ENCODE measurements around the gene PHTF1.
"Not testable (repeated sequence)": the region's sequence is repeated elsewhere in the genome, so short reads cannot be mapped to it uniquely, and the experiment has no call there.

PHTF1 gene

DNA sequence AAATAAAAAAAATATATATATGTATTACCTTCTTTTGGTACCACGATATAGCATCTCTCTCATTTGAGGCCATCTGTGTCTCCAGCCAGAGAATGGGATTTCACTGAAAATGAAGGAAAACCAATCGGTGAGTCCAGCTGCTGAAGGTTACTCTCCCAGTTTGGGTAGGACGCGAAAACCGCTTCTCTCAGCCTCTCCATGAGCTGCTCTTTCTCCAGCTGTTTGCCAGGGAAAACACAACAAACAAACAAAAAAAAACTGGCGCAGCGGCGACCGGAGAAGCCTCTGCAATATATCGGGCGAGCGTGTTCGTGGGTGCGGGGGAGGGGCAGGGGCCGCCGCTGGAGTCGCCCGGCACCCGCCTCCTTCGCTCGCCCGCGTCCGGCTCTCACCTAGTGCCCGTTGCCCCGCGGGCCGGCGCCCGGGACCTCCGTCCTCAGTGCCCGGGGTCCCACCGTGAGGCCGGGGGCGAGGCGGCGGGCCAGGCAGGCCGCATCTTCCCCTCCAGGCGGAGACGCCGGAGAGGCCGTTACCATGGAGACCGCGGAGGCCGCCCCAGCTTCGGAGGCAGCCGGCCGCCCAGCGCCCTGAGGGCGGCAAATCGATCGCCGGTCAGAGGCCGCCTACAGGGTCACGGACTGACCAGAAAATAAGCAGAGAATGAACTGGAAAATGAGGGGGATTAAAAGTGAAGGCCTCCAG, 504 bp downstream of the PHTF1 start:
- H3K9me2 ChIP-seq (ENCODE audit: low read depth, low read length), result no peaks in the 10 kb centered on the region
- H3F3A ChIP-seq (ENCODE audit: insufficient read depth, low read length), result peaks cover 14% of the 10 kb centered on the region; the same call in 1 of the 2 replicates
- H3K79me2 ChIP-seq (ENCODE audit: insufficient read depth, low read length), result peaks cover 17% of the 10 kb centered on the region
- no peaks in the 10 kb centered on the region for H4K20me1 ChIP-seq (ENCODE audit: insufficient read depth, low read length)
- peak overlapping the region; percentile 85 for H3K4me3 ChIP-seq (ENCODE audit: low read depth, low read length, poor library complexity, severe bottlenecking)
- no peaks in the 10 kb centered on the region for H3K9me3 ChIP-seq (ENCODE audit: low read length)
- H3K9ac ChIP-seq (ENCODE audit: low read length), result peak overlapping the region; percentile 90
- H3K27me3 ChIP-seq (ENCODE audit: insufficient read depth, low read length), result no peaks in the 10 kb centered on the region
- H2AFZ ChIP-seq (ENCODE audit: low read length), result no peak overlapping the region
- peaks cover 29% of the 10 kb centered on the region for H3K36me3 ChIP-seq (ENCODE audit: insufficient read depth, low read length)
- peak overlapping the region; percentile 97 for H3K4me2 ChIP-seq (ENCODE audit: low read length)
- H3K27ac ChIP-seq (ENCODE audit: low read depth, low read length, poor library complexity, severe bottlenecking), result peak overlapping the region; percentile 95
- TF ChIP-seq, protein P1, sequence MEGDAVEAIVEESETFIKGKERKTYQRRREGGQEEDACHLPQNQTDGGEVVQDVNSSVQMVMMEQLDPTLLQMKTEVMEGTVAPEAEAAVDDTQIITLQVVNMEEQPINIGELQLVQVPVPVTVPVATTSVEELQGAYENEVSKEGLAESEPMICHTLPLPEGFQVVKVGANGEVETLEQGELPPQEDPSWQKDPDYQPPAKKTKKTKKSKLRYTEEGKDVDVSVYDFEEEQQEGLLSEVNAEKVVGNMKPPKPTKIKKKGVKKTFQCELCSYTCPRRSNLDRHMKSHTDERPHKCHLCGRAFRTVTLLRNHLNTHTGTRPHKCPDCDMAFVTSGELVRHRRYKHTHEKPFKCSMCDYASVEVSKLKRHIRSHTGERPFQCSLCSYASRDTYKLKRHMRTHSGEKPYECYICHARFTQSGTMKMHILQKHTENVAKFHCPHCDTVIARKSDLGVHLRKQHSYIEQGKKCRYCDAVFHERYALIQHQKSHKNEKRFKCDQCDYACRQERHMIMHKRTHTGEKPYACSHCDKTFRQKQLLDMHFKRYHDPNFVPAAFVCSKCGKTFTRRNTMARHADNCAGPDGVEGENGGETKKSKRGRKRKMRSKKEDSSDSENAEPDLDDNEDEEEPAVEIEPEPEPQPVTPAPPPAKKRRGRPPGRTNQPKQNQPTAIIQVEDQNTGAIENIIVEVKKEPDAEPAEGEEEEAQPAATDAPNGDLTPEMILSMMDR (IDR thresholded peaks at IDR 0.05; ENCODE audit: low read length), result no peak
- TF ChIP-seq EZH2 (IDR thresholded peaks at IDR 0.05; ENCODE audit: borderline replicate concordance, low read length), result no peak
- peaks cover 30% of the 10 kb centered on the region for H3K4me1 ChIP-seq (ENCODE audit: insufficient read depth, low read length, severe bottlenecking)

DNA sequence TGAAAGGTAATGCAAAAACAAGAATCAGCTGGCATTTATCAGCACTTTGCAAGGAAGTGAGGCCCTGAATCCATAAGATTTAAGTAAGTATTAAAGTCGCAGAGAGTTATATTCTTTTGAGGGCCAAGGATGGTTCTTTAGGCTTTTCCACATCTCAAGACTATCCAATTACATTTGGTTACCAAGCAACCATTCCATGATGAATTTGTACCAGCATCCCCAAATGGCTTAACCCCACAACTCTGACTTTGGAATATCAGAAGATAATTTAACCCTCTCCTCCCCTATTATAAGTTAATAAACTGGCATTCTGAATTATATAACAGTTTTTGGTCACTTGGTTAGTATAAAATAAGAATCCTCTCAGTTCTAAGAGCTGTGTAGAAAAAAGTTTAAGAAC, 2.8 kb downstream of the PHTF1 start:
- Histone ChIP-seq H2AFZ (ENCODE audit: low read length) (no peak overlapping the region), H3K27ac (ENCODE audit: low read depth, low read length, poor library complexity, severe bottlenecking) (no peak overlapping the region), H3F3A (ENCODE audit: insufficient read depth, low read length) (peaks cover 9% of the 10 kb centered on the region; the same call in 1 of the 2 replicates), H3K4me1 (ENCODE audit: insufficient read depth, low read length, severe bottlenecking) (peaks cover 30% of the 10 kb centered on the region), H3K27me3 (ENCODE audit: insufficient read depth, low read length) (no peaks in the 10 kb centered on the region), H3K4me2 (ENCODE audit: low read length) (peak overlapping the region; percentile 38; the same call in 1 of the 2 replicates), H3K9ac (ENCODE audit: low read length) (no peak overlapping the region), H3K9me3 (ENCODE audit: low read length) (no peaks in the 10 kb centered on the region), H3K4me3 (ENCODE audit: low read depth, low read length, poor library complexity, severe bottlenecking) (peak overlapping the region; percentile 16), H3K79me2 (ENCODE audit: insufficient read depth, low read length) (peaks cover 17% of the 10 kb centered on the region), H3K9me2 (ENCODE audit: low read depth, low read length) (no peaks in the 10 kb centered on the region), H3K36me3 (ENCODE audit: insufficient read depth, low read length) (peaks cover 48% of the 10 kb centered on the region), H4K20me1 (ENCODE audit: insufficient read depth, low read length) (no peaks in the 10 kb centered on the region)
- TF ChIP-seq, protein P1 (IDR thresholded peaks at IDR 0.05; ENCODE audit: low read length), result no peak
- TF ChIP-seq EZH2 (IDR thresholded peaks at IDR 0.05; ENCODE audit: borderline replicate concordance, low read length), result no peak

DNA sequence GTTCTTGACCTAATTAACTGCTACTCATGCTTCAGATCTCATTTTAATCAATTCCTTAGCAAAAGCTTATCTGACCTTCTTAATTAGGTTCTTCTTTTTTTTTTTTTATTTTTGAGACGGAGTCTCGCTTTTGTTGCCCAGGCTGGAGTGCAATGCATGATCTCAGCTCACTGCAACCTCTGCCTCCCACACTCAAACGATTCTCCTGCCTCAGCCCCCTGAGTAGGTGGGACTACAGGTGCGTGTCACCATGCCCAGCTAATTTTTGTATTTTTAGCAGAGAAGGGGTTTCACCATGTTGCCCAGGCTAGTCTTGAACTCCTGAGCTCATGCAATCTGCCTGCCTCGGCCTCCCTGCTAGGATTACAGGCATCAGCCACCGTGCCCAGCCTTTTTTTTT, 6.0 kb downstream of the PHTF1 start:
- not testable (repeated sequence) for H2AFZ ChIP-seq (ENCODE audit: low read length); H3F3A ChIP-seq (ENCODE audit: insufficient read depth, low read length); H3K9ac ChIP-seq (ENCODE audit: low read length); H3K9me3 ChIP-seq (ENCODE audit: low read length); H3K9me2 ChIP-seq (ENCODE audit: low read depth, low read length); H3K4me2 ChIP-seq (ENCODE audit: low read length); H3K4me3 ChIP-seq (ENCODE audit: low read depth, low read length, poor library complexity, severe bottlenecking); H3K27ac ChIP-seq (ENCODE audit: low read depth, low read length, poor library complexity, severe bottlenecking); H3K27me3 ChIP-seq (ENCODE audit: insufficient read depth, low read length); H4K20me1 ChIP-seq (ENCODE audit: insufficient read depth, low read length)
- Histone ChIP-seq H3K4me1 (ENCODE audit: insufficient read depth, low read length, severe bottlenecking) (peaks cover 20% of the 10 kb centered on the region), H3K79me2 (ENCODE audit: insufficient read depth, low read length) (peaks cover 13% of the 10 kb centered on the region), H3K36me3 (ENCODE audit: insufficient read depth, low read length) (peaks cover 57% of the 10 kb centered on the region)

DNA sequence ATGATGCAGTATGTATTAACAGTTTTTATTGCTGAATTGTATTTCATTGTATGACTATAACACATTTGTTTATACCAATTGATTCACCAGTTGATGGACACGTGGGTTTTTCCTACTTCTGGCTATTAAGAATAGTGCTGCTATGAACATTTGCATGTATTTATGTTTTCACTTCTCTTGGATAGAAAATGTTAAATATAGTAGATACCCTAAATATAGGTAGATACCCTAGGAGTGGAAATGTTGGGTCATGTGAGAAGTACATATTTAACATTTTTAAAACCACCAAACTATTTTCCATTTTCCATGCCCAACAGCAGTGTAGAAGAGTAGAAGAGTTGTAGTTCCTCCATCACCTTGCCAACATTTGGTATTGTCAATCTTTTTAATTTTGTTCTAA, 7.8 kb downstream of the PHTF1 start:
- Histone ChIP-seq H3F3A (ENCODE audit: insufficient read depth, low read length) (no peaks in the 10 kb centered on the region), H3K4me3 (ENCODE audit: low read depth, low read length, poor library complexity, severe bottlenecking) (no peak overlapping the region), H3K4me1 (ENCODE audit: insufficient read depth, low read length, severe bottlenecking) (peaks cover 7% of the 10 kb centered on the region), H2AFZ (ENCODE audit: low read length) (no peak overlapping the region), H3K27ac (ENCODE audit: low read depth, low read length, poor library complexity, severe bottlenecking) (no peak overlapping the region), H4K20me1 (ENCODE audit: insufficient read depth, low read length) (no peaks in the 10 kb centered on the region), H3K79me2 (ENCODE audit: insufficient read depth, low read length) (no peaks in the 10 kb centered on the region), H3K9me2 (ENCODE audit: low read depth, low read length) (no peaks in the 10 kb centered on the region), H3K9me3 (ENCODE audit: low read length) (no peaks in the 10 kb centered on the region), H3K4me2 (ENCODE audit: low read length) (no peak overlapping the region), H3K9ac (ENCODE audit: low read length) (no peak overlapping the region), H3K27me3 (ENCODE audit: insufficient read depth, low read length) (no peaks in the 10 kb centered on the region), H3K36me3 (ENCODE audit: insufficient read depth, low read length) (peaks cover 49% of the 10 kb centered on the region)
- TF ChIP-seq, protein P1 (IDR thresholded peaks at IDR 0.05; ENCODE audit: low read length), result no peak
- no peak for TF ChIP-seq EZH2 (IDR thresholded peaks at IDR 0.05; ENCODE audit: borderline replicate concordance, low read length)

All from OCI-LY1 (cell line).